GM12873 (cell line): ENCODE results near the gene TIMM44.

ENCODE experiments used
- CTCF ChIP-seq: IDR thresholded peaks from 2 replicates; pipeline ENCODE4 v1.5.1; 2012; ENCODE audit warnings: low read depth, mild to moderate bottlenecking, moderate library complexity, low read length, control low read depth; ENCODE audit not compliant: insufficient read depth; ENCODE audit errors: missing control alignments

The TIMM44 gene

DNA sequence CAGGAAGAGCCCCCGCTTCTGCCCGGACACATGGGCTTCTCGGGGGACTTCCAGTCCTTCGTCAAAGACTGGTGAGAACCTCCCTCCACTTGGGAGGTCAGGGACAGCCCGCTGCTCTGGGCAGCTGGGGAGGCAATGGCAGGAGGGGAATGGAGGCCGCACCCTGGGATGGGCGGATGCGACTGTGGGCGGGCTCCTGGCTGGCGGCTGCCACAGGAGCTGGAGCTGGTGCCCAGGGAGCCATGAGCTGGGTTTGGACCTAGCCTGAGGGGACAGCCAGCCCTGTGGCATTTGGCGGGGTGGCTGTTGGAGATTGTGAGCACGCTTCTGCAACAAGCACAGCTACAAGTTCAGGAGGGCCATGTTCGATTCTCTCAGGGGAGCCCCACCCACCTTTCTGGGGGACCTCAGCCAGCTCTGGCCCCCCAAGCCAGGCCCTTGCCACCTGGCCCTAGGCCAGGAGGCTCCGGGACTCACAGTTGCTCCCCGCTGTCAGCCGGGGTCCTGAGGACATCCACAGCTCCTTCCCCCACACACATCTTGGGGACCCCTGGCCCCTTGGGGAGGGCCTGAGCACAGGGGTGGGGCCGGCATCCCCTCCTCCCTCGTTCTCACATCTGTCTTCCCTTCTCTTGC, 31.8 kb downstream of the TIMM44 start:
- no peak for TF ChIP-seq CTCF

GRCh38 chr19:7910321-7911161, 32.9 kb downstream of the TIMM44 start:
- TF ChIP-seq CTCF = no peak

DNA sequence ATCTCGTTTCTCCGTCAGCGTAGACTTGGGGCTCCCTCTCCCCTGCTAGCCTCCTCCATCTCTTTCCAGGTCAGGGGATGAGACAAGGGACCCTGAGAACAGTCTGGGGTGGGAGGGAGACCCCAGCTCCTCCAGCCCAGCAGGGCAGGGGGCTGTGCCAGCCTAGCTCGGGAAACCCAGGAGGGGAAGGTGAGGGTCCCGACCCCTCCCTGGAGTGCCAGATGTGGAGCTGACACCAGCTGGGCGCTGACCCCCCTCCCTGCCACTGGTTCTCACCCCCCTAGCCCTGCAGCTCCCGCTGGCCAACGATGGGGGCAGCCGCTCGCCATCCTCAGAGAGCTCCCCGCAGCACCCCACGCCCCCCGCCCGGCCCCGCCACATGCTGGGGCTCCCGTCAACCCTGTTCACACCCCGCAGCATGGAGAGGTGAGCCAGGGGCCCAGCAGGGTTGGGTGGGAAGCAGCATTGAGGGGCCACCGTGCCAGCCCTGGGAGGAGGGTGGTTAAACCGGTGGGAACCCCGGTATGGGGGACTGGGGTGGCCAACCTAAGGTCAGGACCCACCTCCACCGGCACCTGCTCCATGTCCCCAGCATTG, 33.9 kb downstream of the TIMM44 start:
- TF ChIP-seq CTCF = no peak

- TF ChIP-seq CTCF = no peak
Measured at GRCh38 chr19:7908742-7909461, 34.6 kb downstream of the TIMM44 start.

DNA sequence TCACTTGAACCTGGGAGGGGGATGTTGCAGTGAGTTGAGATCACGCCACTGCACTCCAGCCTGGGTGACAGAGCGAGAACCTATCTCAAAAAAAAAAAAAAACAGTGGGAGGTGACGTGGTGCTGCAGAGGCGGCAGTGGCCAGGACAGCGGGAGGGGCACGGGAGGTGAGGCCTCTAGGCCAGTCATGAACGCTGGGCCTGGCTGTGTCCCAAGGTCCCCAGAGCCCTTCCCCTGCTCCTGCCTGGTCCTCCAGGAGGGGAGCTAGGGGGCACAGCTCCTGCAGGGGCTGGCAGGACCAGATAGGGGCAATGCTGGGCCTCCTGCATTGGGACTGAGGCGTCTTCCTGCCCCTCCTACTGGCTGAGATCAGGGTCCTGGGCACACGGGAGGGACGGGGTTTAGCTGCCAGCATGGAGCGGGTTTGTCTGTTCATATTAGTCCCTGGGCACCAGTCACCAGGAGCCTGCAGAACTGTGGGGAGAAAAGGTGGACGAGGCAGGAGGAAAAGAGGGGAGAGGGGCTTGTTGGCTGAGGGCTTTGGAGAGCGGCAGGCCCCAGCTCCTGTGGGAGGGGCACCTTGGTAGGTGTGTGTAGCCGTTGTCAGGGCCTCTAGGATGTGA, 35.3 kb downstream of the TIMM44 start:
- TF ChIP-seq CTCF = no peak

- TF ChIP-seq CTCF = no peak
Measured at GRCh38 chr19:7907544-7907943, 35.9 kb downstream of the TIMM44 start.
